ENCODE data around the gene MRC1.

GRCh38 chr10:17819836-17820235 is 10.7 kb downstream of the MRC1 start:
- no peak for TF ChIP-seq EZH2 (IDR thresholded peaks at IDR 0.05; ENCODE audit: borderline replicate concordance, low read depth, low read length, severe bottlenecking)
- TF ChIP-seq CTCF (IDR thresholded peaks at IDR 0.05; ENCODE audit: extremely low read depth in 1 of 2, insufficient read depth in 1 of 2, low read depth in 1 of 2, low read length in 2 of 2), result no peak
- TF ChIP-seq POLR2A (IDR thresholded peaks at IDR 0.05; ENCODE audit: low read depth, low read length), result no peak
- TF ChIP-seq MAX (IDR thresholded peaks at IDR 0.05; ENCODE audit: insufficient read depth, insufficient read length), result no peak
- no peak for TF ChIP-seq MYC (IDR thresholded peaks at IDR 0.05; ENCODE audit: low read depth, low read length)
